Measurements from ENCODE around the gene IGFBP5.

DNA sequence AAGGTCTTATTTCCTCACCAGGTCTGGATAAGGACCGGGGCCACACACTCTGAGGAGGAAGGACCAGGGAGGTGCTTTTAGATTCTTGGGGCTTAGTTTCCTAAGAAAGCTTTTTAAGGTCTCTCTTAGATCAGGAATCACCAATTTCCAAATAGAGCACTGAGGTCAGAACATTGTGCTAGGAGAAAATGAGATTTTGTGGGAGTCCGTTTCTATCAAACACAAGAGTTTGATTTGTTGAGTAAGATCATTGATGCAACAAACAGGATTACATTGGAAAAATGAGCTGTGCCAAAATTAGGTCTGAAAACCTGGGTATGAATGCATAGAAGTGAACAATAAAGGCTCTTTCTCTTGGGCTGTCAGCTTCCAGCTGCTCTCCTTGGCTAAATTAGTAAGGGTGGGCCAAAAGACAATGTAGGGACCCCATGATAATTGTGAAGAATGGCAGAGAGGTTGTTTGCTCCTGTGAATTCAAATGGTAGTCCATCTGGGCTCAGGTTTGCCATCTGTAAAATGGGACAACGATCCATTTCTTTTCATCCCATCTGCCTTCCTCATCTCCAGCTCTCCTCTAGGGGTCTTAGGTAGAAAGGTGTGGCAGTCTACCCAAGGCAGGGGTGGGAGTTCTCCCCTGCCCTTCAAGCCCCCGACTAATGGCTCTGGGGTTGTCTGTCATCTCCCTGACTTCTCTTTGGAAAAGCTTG, 42.1 kb downstream of the IGFBP5 start:
- TF ChIP-seq POLR2A (IDR thresholded peaks at IDR 0.05): no peak
- no peak for TF ChIP-seq CTCF (IDR thresholded peaks at IDR 0.05)
- TF ChIP-seq POLR2AphosphoS5 (IDR thresholded peaks at IDR 0.05): no peak
- no peak for TF ChIP-seq EP300 (IDR thresholded peaks at IDR 0.05)

Measured in stomach (tissue), 4 donors.